T-cell (primary cell): ENCODE results near the gene FRMD5. TPM values are rescaled to one million over a fixed set of nuclear protein-coding genes. Genes with fewer than 3 reads are reported as not detected.

ENCODE experiments used
- ATAC-seq, 4 experiments: fragments of 200-7000 bp in 3 of 4; fragments of 150-1000 bp in 1 of 4; cut with Tn5 transposase; replicated peaks in 1 of 4; 1 replicate in 3 of 4; 2 replicates in 1 of 4; pipeline ENCODE4 v1.10.0; 2021; ENCODE audit warnings: moderate library complexity in 3 of 4, mild to moderate bottlenecking in 2 of 4, moderate number of reproducible peaks in 1 of 4
- CTCF ChIA-PET, 2 donors: fragments of 300-600 bp; sonication (Branson Sonifier 250); formaldehyde crosslinking; loops; one replicate each; lab custom pipeline; 2022; ENCODE audit warnings: antibody characterized with exemption in 2 of 2; lab: Charles Lee
- POLR2A ChIA-PET, 2 donors: fragments of 300-600 bp; sonication (Branson Sonifier 250); formaldehyde crosslinking; loops; one replicate each; lab custom pipeline; 2022; ENCODE audit warnings: antibody characterized with exemption in 2 of 2; lab: Charles Lee
- DNase-seq, 35 experiments: peaks; one replicate each; pipeline versions ENCODE4 v3.0.0 to v3.0.0-alpha.2; 2013 to 2023
- H3K27ac ChIP-seq: one replicate; pipeline ENCODE4 v1.5.1; 2013; ENCODE audit warnings: low read length
- H3K27me3 ChIP-seq, 2 experiments: replicated peaks in 1 of 2; 1 replicate in 1 of 2; 2 replicates in 1 of 2; pipeline versions ENCODE4 v1.6.1 to v1.7.0; 2013; ENCODE audit warnings: low read length in 1 of 2, mixed read lengths in 1 of 2; ENCODE audit not compliant: control insufficient read depth in 2 of 2, insufficient read depth in 2 of 2; ENCODE audit errors: extremely low read depth in 1 of 2
- H3K36me3 ChIP-seq, 2 donors: 1 replicate in 1 of 2; 2 replicates in 1 of 2; pipeline versions ENCODE4 v1.6.1 to v1.7.0; 2013; ENCODE audit warnings: low read length in 1 of 2; ENCODE audit not compliant: control insufficient read depth in 2 of 2, insufficient read depth in 1 of 2; ENCODE audit errors: extremely low read depth in 1 of 2
- H3K4me1 ChIP-seq, 2 experiments: 1 replicate in 1 of 2; 2 replicates in 1 of 2; pipeline versions ENCODE4 v1.6.1 to v1.7.0; 2013; ENCODE audit warnings: low read length in 2 of 2, mixed read lengths in 1 of 2; ENCODE audit not compliant: insufficient read depth in 2 of 2, control insufficient read depth in 1 of 2; ENCODE audit errors: extremely low read depth in 1 of 2
- H3K4me3 ChIP-seq, 2 donors: 1 replicate in 1 of 2; 2 replicates in 1 of 2; pipeline versions ENCODE4 v1.5.1 to v1.7.0; 2013; ENCODE audit warnings: mild to moderate bottlenecking in 2 of 2, low read length in 1 of 2, moderate library complexity in 1 of 2; ENCODE audit not compliant: control insufficient read depth in 1 of 2; ENCODE audit errors: extremely low read depth in 1 of 2
- H3K9me3 ChIP-seq: 2 replicates; pipeline ENCODE4 v1.7.0; 2013
- H3K27ac Mint-ChIP-seq, 2 donors: one replicate each; pipeline ENCODE4 v1.8.0; 2020 to 2021; ENCODE audit warnings: mild to moderate bottlenecking in 2 of 2, mixed read lengths in 2 of 2
- H3K27me3 Mint-ChIP-seq, 2 donors: one replicate each; pipeline ENCODE4 v1.8.0; 2021 to 2022; ENCODE audit warnings: mixed read lengths in 2 of 2
- H3K36me3 Mint-ChIP-seq: one replicate; pipeline ENCODE4 v1.8.0; 2021; ENCODE audit warnings: mixed read lengths
- H3K4me1 Mint-ChIP-seq, 3 donors: one replicate each; pipeline ENCODE4 v1.8.0; 2020 to 2022; ENCODE audit warnings: mixed read lengths in 3 of 3, mild to moderate bottlenecking in 1 of 3
- H3K4me3 Mint-ChIP-seq, 3 donors: one replicate each; pipeline ENCODE4 v1.8.0; 2020 to 2022; ENCODE audit warnings: mild to moderate bottlenecking in 3 of 3, mixed read lengths in 3 of 3, moderate library complexity in 3 of 3
- H3K9me3 Mint-ChIP-seq, 3 donors: one replicate each; pipeline ENCODE4 v1.8.0; 2020 to 2022; ENCODE audit warnings: mixed read lengths in 3 of 3
- WGBS: methylation state at CpG from one replicate; pipeline ENCODE4 v1.1.5; 2013; ENCODE audit warnings: missing lambda C conversion rate; ENCODE audit not compliant: insufficient coverage; 5-methylcytosine and 5-hydroxymethylcytosine counted together
- total RNA-seq, 35 experiments: library from RNA in 6 of 35; stranded (reverse) in 6 of 35; fragments of 120-200 nt in 1 of 35; gene quantifications; one replicate each; pipeline versions ENCODE4 v1.2.1 to v1.2.4 and lab custom pipeline; 2013 to 2026

Gene FRMD5
- total RNA-seq, 5 donors from 2014 or later (not counting 1 experiment from before 2014, with no cell fraction given) = 0.09 to 0.26 (median 0.23) TPM; not detected in 2

- WGBS = no CpG with 5 or more reads among the region's 6 CpGs
- DNase-seq = no peak
- peaks cover 0 to 3% of the 10 kb centered on the region in 2 donors for H3K27me3 Mint-ChIP-seq
- no peak overlapping the region for H3K4me3 ChIP-seq
- ATAC-seq = no peak
- H3K9me3 Mint-ChIP-seq = no peaks in the 10 kb centered on the region
- no peaks in the 10 kb centered on the region for H3K4me1 ChIP-seq
- H3K27me3 ChIP-seq = no peaks in the 10 kb centered on the region
- no peaks in the 10 kb centered on the region for H3K4me1 Mint-ChIP-seq
- CTCF ChIA-PET = no interaction called here
- H3K36me3 Mint-ChIP-seq = no peaks in the 10 kb centered on the region
- no peaks in the 10 kb centered on the region for H3K36me3 ChIP-seq
- POLR2A ChIA-PET = no interaction called here
- H3K4me3 Mint-ChIP-seq = no peak overlapping the region
- no peak overlapping the region for H3K27ac ChIP-seq
- H3K27ac Mint-ChIP-seq = no peak overlapping the region
- H3K9me3 ChIP-seq = no peaks in the 10 kb centered on the region
Measured at GRCh38 chr15:43912208-43912607, 282.9 kb downstream of the FRMD5 start.

GRCh38 chr15:43911235-43911781 lies 283.8 kb downstream of the FRMD5 start:
- no peak overlapping the region for H3K27ac ChIP-seq
- H3K9me3 ChIP-seq = no peaks in the 10 kb centered on the region
- no peaks in the 10 kb centered on the region for H3K27me3 ChIP-seq
- WGBS = 90% methylated on average over 1 of the region's 4 CpGs
- Mint-ChIP-seq H3K27me3 (peaks cover 0 to 3% of the 10 kb centered on the region in 2 donors), H3K9me3 (no peaks in the 10 kb centered on the region), H3K36me3 (no peaks in the 10 kb centered on the region), H3K4me3 (no peak overlapping the region), H3K4me1 (no peaks in the 10 kb centered on the region), H3K27ac (no peak overlapping the region)
- H3K4me1 ChIP-seq = no peaks in the 10 kb centered on the region
- H3K4me3 ChIP-seq = no peak overlapping the region
- H3K36me3 ChIP-seq = no peaks in the 10 kb centered on the region
- CTCF ChIA-PET = no interaction called here
- POLR2A ChIA-PET = no interaction called here
- DNase-seq = no peak
- no peak for ATAC-seq

GRCh38 chr15:43908516-43909050 lies 286.5 kb downstream of the FRMD5 start:
- ChIA-PET CTCF (no interaction called here), POLR2A (no interaction called here)
- H3K27ac Mint-ChIP-seq = no peak overlapping the region
- H3K27ac ChIP-seq = no peak overlapping the region
- H3K4me3 Mint-ChIP-seq = no peak overlapping the region
- WGBS = 83% methylated on average over 2 of the region's 4 CpGs
- H3K9me3 ChIP-seq = no peaks in the 10 kb centered on the region
- no peaks in the 10 kb centered on the region for H3K27me3 ChIP-seq
- ATAC-seq (no peak), DNase-seq (no peak)
- H3K4me1 Mint-ChIP-seq = peaks cover 5 to 6% (median 6%) of the 10 kb centered on the region in 3 donors
- H3K9me3 Mint-ChIP-seq = no peaks in the 10 kb centered on the region
- H3K27me3 Mint-ChIP-seq = peaks cover 0 to 3% of the 10 kb centered on the region in 2 donors
- H3K4me3 ChIP-seq = no peak overlapping the region
- H3K36me3 Mint-ChIP-seq = no peaks in the 10 kb centered on the region
- peaks cover 0 to 2% of the 10 kb centered on the region in 2 experiments for H3K4me1 ChIP-seq
- H3K36me3 ChIP-seq = no peaks in the 10 kb centered on the region

GRCh38 chr15:43905755-43906154 lies 289.3 kb downstream of the FRMD5 start:
- POLR2A ChIA-PET = no interaction called here
- DNase-seq = no peak
- H3K36me3 Mint-ChIP-seq = no peaks in the 10 kb centered on the region
- H3K4me3 Mint-ChIP-seq = no peak overlapping the region
- no peaks in the 10 kb centered on the region for H3K9me3 Mint-ChIP-seq
- no peak for ATAC-seq
- H3K27ac ChIP-seq = no peak overlapping the region
- no peaks in the 10 kb centered on the region for H3K36me3 ChIP-seq
- CTCF ChIA-PET = interaction anchor here in 1 of 2 donors (0.7 kb wide), 1 partner anchor 34 kb away, joined by 3 read pairs; no protein-coding TSS in a partner anchor
- 94% methylated on average over 6 of the region's 7 CpGs for WGBS
- no peak overlapping the region for H3K27ac Mint-ChIP-seq
- no peaks in the 10 kb centered on the region for H3K9me3 ChIP-seq
- H3K4me3 ChIP-seq = no peak overlapping the region
- no peaks in the 10 kb centered on the region for H3K27me3 Mint-ChIP-seq
- peaks cover 5 to 6% (median 6%) of the 10 kb centered on the region in 3 donors for H3K4me1 Mint-ChIP-seq
- peaks cover 0 to 2% of the 10 kb centered on the region in 2 experiments for H3K4me1 ChIP-seq
- no peaks in the 10 kb centered on the region for H3K27me3 ChIP-seq

GRCh38 chr15:43903864-43904290 lies 291.2 kb downstream of the FRMD5 start:
- no peak overlapping the region for H3K4me3 ChIP-seq
- H3K27me3 ChIP-seq = no peaks in the 10 kb centered on the region
- H3K27ac Mint-ChIP-seq = no peak overlapping the region
- ATAC-seq (peak; percentile 40 to 68 (median 49)), DNase-seq (peak in 32 of 35 experiments; percentile 7 to 69 (median 30))
- ChIA-PET CTCF (interaction anchor here (0.8 to 1.6 kb wide), 4 partner anchors 12 to 646 kb away, joined by 4 to 6 read pairs (median 5); no protein-coding TSS in a partner anchor), POLR2A (no interaction called here)
- peaks cover 0 to 2% of the 10 kb centered on the region in 2 experiments for H3K4me1 ChIP-seq
- no peak overlapping the region for H3K27ac ChIP-seq
- no peaks in the 10 kb centered on the region for H3K9me3 ChIP-seq
- no peaks in the 10 kb centered on the region for H3K27me3 Mint-ChIP-seq
- peaks cover 5 to 6% (median 6%) of the 10 kb centered on the region in 3 donors for H3K4me1 Mint-ChIP-seq
- no peak overlapping the region for H3K4me3 Mint-ChIP-seq
- H3K36me3 Mint-ChIP-seq = no peaks in the 10 kb centered on the region
- H3K9me3 Mint-ChIP-seq = no peaks in the 10 kb centered on the region
- 11% methylated on average over 3 of the region's 8 CpGs for WGBS
- no peaks in the 10 kb centered on the region for H3K36me3 ChIP-seq

GRCh38 chr15:43901495-43901894 lies 293.6 kb downstream of the FRMD5 start:
- H3K27ac Mint-ChIP-seq = no peak overlapping the region
- no peaks in the 10 kb centered on the region for H3K36me3 Mint-ChIP-seq
- Histone ChIP-seq H3K27ac (no peak overlapping the region), H3K4me1 (peaks cover 0 to 2% of the 10 kb centered on the region in 2 experiments), H3K9me3 (no peaks in the 10 kb centered on the region), H3K4me3 (no peak overlapping the region), H3K27me3 (no peaks in the 10 kb centered on the region), H3K36me3 (no peaks in the 10 kb centered on the region)
- ChIA-PET CTCF (no interaction called here), POLR2A (no interaction called here)
- H3K4me3 Mint-ChIP-seq = no peak overlapping the region
- WGBS = 92% methylated on average over 8 of the region's 10 CpGs
- no peaks in the 10 kb centered on the region for H3K27me3 Mint-ChIP-seq
- ATAC-seq = no peak
- DNase-seq = no peak
- H3K4me1 Mint-ChIP-seq = peaks cover 5 to 6% (median 6%) of the 10 kb centered on the region in 3 donors
- no peaks in the 10 kb centered on the region for H3K9me3 Mint-ChIP-seq
